IMR-90 (cell line): ENCODE measurements around the gene BCL2L2. TPM values are rescaled to one million over a fixed set of nuclear protein-coding genes. Genes with fewer than 3 reads are reported as not detected.

Experiments used
- ATAC-seq: fragments of 200-7000 bp; cut with Tn5 transposase; 2 replicates; pipeline ENCODE4 v1.9.1; 2020; ENCODE audit warnings: low read depth, mild to moderate bottlenecking, moderate library complexity
- BruUV-seq: library from RNA; stranded (reverse); fragments of 400-500 nt; replicated peaks from 2 replicates; lab custom pipeline; 2021; lab: Mats Ljungman, UMichigan
- CTCF ChIA-PET: fragments of 300-600 bp; formaldehyde crosslinking; extraction: SDS; loops from one replicate; lab custom pipeline; 2021; ENCODE audit warnings: antibody characterized with exemption; lab: Yijun Ruan, JAX
- POLR2A ChIA-PET: fragments of 300-600 bp; sonication (Branson Sonifier 250); formaldehyde crosslinking; loops from one replicate; lab custom pipeline; 2022; ENCODE audit warnings: antibody characterized with exemption; ENCODE audit not compliant: unreplicated experiment; lab: Charles Lee
- DNase-seq: peaks from one replicate; pipeline ENCODE4 v3.0.0; 2013
- H2AFZ ChIP-seq: replicated peaks from 2 replicates; pipeline ENCODE3; 2013; ENCODE audit warnings: low read length, mild to moderate bottlenecking; ENCODE audit not compliant: poor library complexity
- H2AK5ac ChIP-seq: 2 replicates; pipeline ENCODE4 v1.6.1; 2013; ENCODE audit warnings: low read depth, low read length, inconsistent platforms
- H2AK9ac ChIP-seq: replicated peaks from 2 replicates; pipeline ENCODE3; 2013; ENCODE audit warnings: mild to moderate bottlenecking, low read depth, low read length, moderate library complexity; ENCODE audit not compliant: poor library complexity
- H2BK120ac ChIP-seq: 2 replicates; pipeline ENCODE4 v1.6.1; 2013; ENCODE audit warnings: low read depth, low read length, inconsistent platforms
- H2BK15ac ChIP-seq: 3 replicates; pipeline ENCODE4 v1.6.1; 2013; ENCODE audit warnings: low read depth, low read length, inconsistent platforms
- H2BK20ac ChIP-seq: 2 replicates; pipeline ENCODE4 v1.6.1; 2013; ENCODE audit warnings: low read depth, mild to moderate bottlenecking, inconsistent platforms, low read length, moderate library complexity
- H2BK5ac ChIP-seq: 2 replicates; pipeline ENCODE4 v1.6.1; 2013; ENCODE audit warnings: mild to moderate bottlenecking, low read depth, low read length, inconsistent platforms; ENCODE audit not compliant: poor library complexity, severe bottlenecking
- H3K14ac ChIP-seq: replicated peaks from 2 replicates; pipeline ENCODE4 v1.6.1; 2013; ENCODE audit warnings: low read depth, low read length, inconsistent platforms
- H3K18ac ChIP-seq: 2 replicates; pipeline ENCODE4 v1.6.1; 2013; ENCODE audit warnings: low read depth, low read length, control low read depth
- H3K23ac ChIP-seq: 2 replicates; pipeline ENCODE4 v1.6.1; 2013; ENCODE audit warnings: low read depth, low read length, inconsistent platforms
- H3K27ac ChIP-seq: 2 replicates; pipeline ENCODE4 v1.5.1; 2013; ENCODE audit warnings: mild to moderate bottlenecking, control low read depth, low read length; ENCODE audit not compliant: insufficient read depth
- H3K27me3 ChIP-seq: 2 replicates; pipeline ENCODE4 v1.6.1; 2013; ENCODE audit warnings: low read length; ENCODE audit not compliant: control insufficient read depth, insufficient read depth
- H3K36me3 ChIP-seq: 2 replicates; pipeline ENCODE4 v1.6.1; 2013; ENCODE audit warnings: low read length, mixed read lengths; ENCODE audit not compliant: control insufficient read depth, insufficient read depth
- H3K4ac ChIP-seq: 2 replicates; pipeline ENCODE4 v1.6.1; 2013; ENCODE audit warnings: low read depth, low read length, inconsistent platforms
- H3K4me1 ChIP-seq: 2 replicates; pipeline ENCODE4 v1.6.1; 2013; ENCODE audit warnings: low read length, mixed read lengths; ENCODE audit not compliant: control insufficient read depth, insufficient read depth
- H3K4me2 ChIP-seq: 2 replicates; pipeline ENCODE4 v1.6.1; 2013; ENCODE audit warnings: low read depth, mild to moderate bottlenecking, control low read depth, low read length, moderate library complexity
- H3K4me3 ChIP-seq: 2 replicates; pipeline ENCODE4 v1.5.1; 2013; ENCODE audit warnings: low read depth, mild to moderate bottlenecking, control low read depth, low read length, moderate library complexity; ENCODE audit not compliant: insufficient read depth
- H3K56ac ChIP-seq: 2 replicates; pipeline ENCODE4 v1.6.1; 2013; ENCODE audit warnings: low read length, inconsistent platforms; ENCODE audit not compliant: insufficient read depth; ENCODE audit errors: extremely low read depth
- H3K79me1 ChIP-seq, 2 experiments: 2 replicates each; pipeline ENCODE4 v1.6.1; 2013; ENCODE audit warnings: low read length in 2 of 2, inconsistent platforms in 1 of 2, low read depth in 1 of 2
- H3K9ac ChIP-seq: 2 replicates; pipeline ENCODE4 v1.6.1; 2013; ENCODE audit warnings: low read depth, low read length, control low read depth
- H3K9me1 ChIP-seq: 2 replicates; pipeline ENCODE4 v1.6.1; 2013; ENCODE audit warnings: low read length, inconsistent platforms; ENCODE audit not compliant: insufficient read depth
- H3K9me3 ChIP-seq: 2 replicates; pipeline ENCODE4 v1.6.1; 2013; ENCODE audit warnings: low read length; ENCODE audit not compliant: control insufficient read depth, insufficient read depth
- H4K20me1 ChIP-seq: 2 replicates; pipeline ENCODE4 v1.6.1; 2013; ENCODE audit warnings: low read length, inconsistent platforms; ENCODE audit not compliant: insufficient read depth
- H4K5ac ChIP-seq: 2 replicates; pipeline ENCODE4 v1.6.1; 2013; ENCODE audit warnings: mild to moderate bottlenecking, low read depth, low read length, control low read depth
- H4K8ac ChIP-seq, 2 experiments: 2 replicates each; pipeline ENCODE4 v1.6.1; 2013; ENCODE audit warnings: low read depth in 2 of 2, low read length in 2 of 2, control low read depth in 1 of 2, inconsistent platforms in 1 of 2
- H4K91ac ChIP-seq: 2 replicates; pipeline ENCODE4 v1.6.1; 2013; ENCODE audit warnings: low read depth, low read length, inconsistent platforms; ENCODE audit not compliant: insufficient read depth
- BHLHE40 ChIP-seq: fragments of 150-350 bp; IDR thresholded peaks from 2 replicates; pipeline ENCODE4 v1.6.1; 2016; ENCODE audit warnings: mild to moderate bottlenecking, low read depth, low read length
- CEBPB ChIP-seq: IDR thresholded peaks from 2 replicates; pipeline ENCODE4 v1.6.1; 2012; ENCODE audit warnings: low read depth, low read length, improper control_type of control experiment
- FOS ChIP-seq: fragments of 150-350 bp; IDR thresholded peaks from 2 replicates; pipeline ENCODE4 v1.6.1; 2016; ENCODE audit warnings: low read depth, low read length
- MAFK ChIP-seq: IDR thresholded peaks from 2 replicates; pipeline ENCODE4 v1.6.1; 2012; ENCODE audit warnings: low read depth, low read length, improper control_type of control experiment
- POLR2A ChIP-seq: IDR thresholded peaks from 2 replicates; pipeline ENCODE4 v1.6.1; 2012; ENCODE audit warnings: mild to moderate bottlenecking, low read depth, low read length
- RAD21 ChIP-seq: IDR thresholded peaks from 2 replicates; pipeline ENCODE4 v1.6.1; 2012; ENCODE audit warnings: low read length, improper control_type of control experiment
- SMC3 ChIP-seq: fragments of 150-350 bp; IDR thresholded peaks from 2 replicates; pipeline ENCODE4 v1.6.1; 2016; ENCODE audit warnings: low read depth, mild to moderate bottlenecking, antibody characterized with exemption, low read length, moderate library complexity
- WGBS, 2 experiments: methylation state at CpG; one replicate each; pipeline versions ENCODE4 v1.1.5 to v1.1.7; 2013; ENCODE audit warnings: missing lambda C conversion rate in 2 of 2; ENCODE audit not compliant: insufficient read length in 1 of 2; ENCODE audit errors: extremely low coverage in 2 of 2; 5-methylcytosine and 5-hydroxymethylcytosine counted together
- dilution Hi-C: fragments of 300-500 bp; cut with HindIII; formaldehyde crosslinking; loops from one replicate; pipeline ENCODE4 v1.14.3; 2018; ENCODE audit warnings: low sequenced_read_pairs; ENCODE audit not compliant: unreplicated experiment
- in situ Hi-C: fragments of 300-500 bp; cut with MboI; formaldehyde crosslinking; loops from 3 replicates; pipeline ENCODE4 v1.14.3; 2019; ENCODE audit warnings: low sequenced_read_pairs, inconsistent platforms, mixed read lengths
- intact Hi-C: fragments of 100-400 bp; cut with micrococcal nuclease; formaldehyde crosslinking; loops from 2 replicates; pipeline ENCODE4 v1.10.0; 2022
- polyA plus RNA-seq, 3 experiments: library from polyadenylated mRNA; depleted of rRNA; stranded (reverse); fragments of >200 nt; gene quantifications; 2 replicates each; pipeline ENCODE4 v1.2.3, GENCODE V29; 2012; ENCODE audit warnings: low replicate concordance in 1 of 3
- total RNA-seq: library from RNA; depleted of rRNA; stranded (reverse); fragments of >200 nt; gene quantifications from 2 replicates; pipeline ENCODE4 v1.2.3, GENCODE V29; 2012
- TF ChIP-seq, protein P1 (sequence below): conservative IDR thresholded peaks from 2 replicates; pipeline ENCODE4 v1.5.1; 2012; ENCODE audit warnings: mild to moderate bottlenecking, low read depth, low read length, improper control_type of control experiment

BCL2L2 gene
- total and polyA plus RNA-seq, 2 of the 4 experiments (the other 2 are of a cell fraction) = 14.5 to 40.9 TPM

DNA sequence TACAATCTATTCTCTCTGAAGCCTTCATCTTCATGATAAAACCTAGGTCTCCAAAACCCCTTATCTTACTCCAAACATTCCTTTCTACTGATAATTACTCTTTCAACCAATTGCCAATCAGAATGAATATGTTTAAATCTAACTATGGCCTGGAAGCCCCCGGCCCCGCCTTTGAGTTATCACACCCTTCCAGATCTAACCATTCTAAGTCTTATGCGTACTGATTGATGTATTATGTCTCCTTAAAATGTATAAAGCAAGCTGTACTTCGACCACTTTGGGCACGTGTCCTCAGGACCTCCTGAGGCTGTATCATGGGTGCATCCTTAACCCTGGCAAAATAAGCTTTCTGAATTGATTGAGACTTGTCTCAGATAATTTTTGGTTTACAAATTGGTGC is 29.0 kb downstream of the BCL2L2 start:
- Histone ChIP-seq H2AFZ (no peak overlapping the region), H3K4me1 (no peaks in the 10 kb centered on the region), H3K23ac (no peak overlapping the region), H2AK9ac (no peak overlapping the region), H3K18ac (no peak overlapping the region), H3K9ac (no peak overlapping the region), H3K9me1 (no peaks in the 10 kb centered on the region), H3K27me3 (no peaks in the 10 kb centered on the region; the same call in none of the 2 replicates), H4K91ac (no peak overlapping the region), H3K56ac (no peak overlapping the region), H2BK5ac (no peak overlapping the region), H2BK20ac (no peak overlapping the region), H4K20me1 (no peaks in the 10 kb centered on the region), H2AK5ac (no peak overlapping the region), H3K4me2 (no peak overlapping the region), H3K79me1 (no peaks in the 10 kb centered on the region), H3K4me3 (no peak overlapping the region), H3K9me3 (peaks cover 1% of the 10 kb centered on the region; the same call in 1 of the 2 replicates), H4K5ac (no peak overlapping the region), H3K36me3 (no peaks in the 10 kb centered on the region), H3K27ac (no peak overlapping the region), H2BK15ac (no peak overlapping the region), H3K4ac (no peak overlapping the region), H2BK120ac (no peak overlapping the region), H4K8ac (no peak overlapping the region), H3K14ac (no peak overlapping the region)
- ChIA-PET POLR2A (no interaction called here), CTCF (no interaction called here)
- in situ Hi-C loops = no loop called here
- no CpG with 5 or more reads among the region's 5 CpGs for WGBS, 2 experiments
- DNase-seq (no peak), ATAC-seq (no peak)
- dilution Hi-C loops = no loop called here
- TF ChIP-seq BHLHE40 (no peak), CEBPB (no peak), RAD21 (no peak), FOS (no peak), SMC3 (no peak), MAFK (no peak), POLR2A (no peak)
- TF ChIP-seq, protein P1, sequence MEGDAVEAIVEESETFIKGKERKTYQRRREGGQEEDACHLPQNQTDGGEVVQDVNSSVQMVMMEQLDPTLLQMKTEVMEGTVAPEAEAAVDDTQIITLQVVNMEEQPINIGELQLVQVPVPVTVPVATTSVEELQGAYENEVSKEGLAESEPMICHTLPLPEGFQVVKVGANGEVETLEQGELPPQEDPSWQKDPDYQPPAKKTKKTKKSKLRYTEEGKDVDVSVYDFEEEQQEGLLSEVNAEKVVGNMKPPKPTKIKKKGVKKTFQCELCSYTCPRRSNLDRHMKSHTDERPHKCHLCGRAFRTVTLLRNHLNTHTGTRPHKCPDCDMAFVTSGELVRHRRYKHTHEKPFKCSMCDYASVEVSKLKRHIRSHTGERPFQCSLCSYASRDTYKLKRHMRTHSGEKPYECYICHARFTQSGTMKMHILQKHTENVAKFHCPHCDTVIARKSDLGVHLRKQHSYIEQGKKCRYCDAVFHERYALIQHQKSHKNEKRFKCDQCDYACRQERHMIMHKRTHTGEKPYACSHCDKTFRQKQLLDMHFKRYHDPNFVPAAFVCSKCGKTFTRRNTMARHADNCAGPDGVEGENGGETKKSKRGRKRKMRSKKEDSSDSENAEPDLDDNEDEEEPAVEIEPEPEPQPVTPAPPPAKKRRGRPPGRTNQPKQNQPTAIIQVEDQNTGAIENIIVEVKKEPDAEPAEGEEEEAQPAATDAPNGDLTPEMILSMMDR = no peak
- intact Hi-C loops = no loop called here
- BruUV-seq = no TSS peak
